GM12874 (cell line): ENCODE measurements around the gene ZBTB20.

ENCODE experiments used
- CTCF ChIP-seq: IDR thresholded peaks from 2 replicates; pipeline ENCODE4 v1.5.1; 2011; ENCODE audit warnings: low read depth, mild to moderate bottlenecking, control low read depth, low read length, moderate library complexity; ENCODE audit not compliant: insufficient read depth

The ZBTB20 gene

GRCh38 chr3:114831861-114832260, 315.2 kb downstream of the ZBTB20 start:
- no peak for TF ChIP-seq CTCF

GRCh38 chr3:114830652-114831051, 316.4 kb downstream of the ZBTB20 start:
- TF ChIP-seq CTCF = no peak

- TF ChIP-seq CTCF = no peak
Observed at GRCh38 chr3:114829783-114830182, 317.3 kb downstream of the ZBTB20 start.

GRCh38 chr3:114827495-114827894, 319.6 kb downstream of the ZBTB20 start:
- TF ChIP-seq CTCF = peak; percentile 43; the same call in 1 of the 2 replicates

- TF ChIP-seq CTCF = no peak
Observed at GRCh38 chr3:114824014-114824413, 323.1 kb downstream of the ZBTB20 start.

- TF ChIP-seq CTCF = no peak
Observed at GRCh38 chr3:114823061-114823460, 324.0 kb downstream of the ZBTB20 start.

- TF ChIP-seq CTCF = no peak
Observed at GRCh38 chr3:114816052-114816451, 331.0 kb downstream of the ZBTB20 start.

- no peak for TF ChIP-seq CTCF
Observed at GRCh38 chr3:114809668-114810413, 337.2 kb downstream of the ZBTB20 start.
